T-helper 2 cell treated with Interferon-gamma antibody and Interleukin-4, amounts not matched to agents 5 μg/mL and 100 μg/mL, for 36 hours (primary cell): ENCODE measurements around the gene ACACB.
"Not testable (repeated sequence)": the region's sequence is repeated elsewhere in the genome, so short reads cannot be mapped to it uniquely, and the experiment has no call there.

Experiments
- DNase-seq: peaks from one replicate; pipeline ENCODE4 v3.0.0; 2021; ENCODE audit warnings: low spot score
- H3K27ac Mint-ChIP-seq: one replicate; pipeline ENCODE4 v1.8.0; 2021; ENCODE audit warnings: mild to moderate bottlenecking, mixed read lengths
- H3K27me3 Mint-ChIP-seq: one replicate; pipeline ENCODE4 v1.8.0; 2021; ENCODE audit warnings: low read depth, mixed read lengths
- H3K36me3 Mint-ChIP-seq: one replicate; pipeline ENCODE4 v1.8.0; 2021; ENCODE audit warnings: low read depth, mixed read lengths
- H3K4me1 Mint-ChIP-seq: one replicate; pipeline ENCODE4 v1.8.0; 2021; ENCODE audit warnings: low read depth, mixed read lengths
- H3K4me3 Mint-ChIP-seq: one replicate; pipeline ENCODE4 v1.8.0; 2022; ENCODE audit warnings: mild to moderate bottlenecking, moderate library complexity, mixed read lengths
- H3K9me3 Mint-ChIP-seq: one replicate; pipeline ENCODE4 v1.8.0; 2021; ENCODE audit warnings: mixed read lengths

Gene ACACB

GRCh38 chr12:109162551-109162950 lies 46.2 kb downstream of the ACACB start:
- no peak overlapping the region for H3K4me3 Mint-ChIP-seq
- H3K27ac Mint-ChIP-seq, result no peak overlapping the region
- H3K9me3 Mint-ChIP-seq, result no peaks in the 10 kb centered on the region
- H3K36me3 Mint-ChIP-seq, result peaks cover 1% of the 10 kb centered on the region
- DNase-seq, result no peak
- H3K27me3 Mint-ChIP-seq, result no peaks in the 10 kb centered on the region
- peaks cover 6% of the 10 kb centered on the region for H3K4me1 Mint-ChIP-seq

- H3K4me3 Mint-ChIP-seq, result no peak overlapping the region
- H3K9me3 Mint-ChIP-seq, result no peaks in the 10 kb centered on the region
- peaks cover 3% of the 10 kb centered on the region for H3K36me3 Mint-ChIP-seq
- H3K27ac Mint-ChIP-seq, result no peak overlapping the region
- no peaks in the 10 kb centered on the region for H3K27me3 Mint-ChIP-seq
- no peak for DNase-seq
- H3K4me1 Mint-ChIP-seq, result peaks cover 6% of the 10 kb centered on the region
Measured at GRCh38 chr12:109163167-109163566, 46.8 kb downstream of the ACACB start.

- H3K4me3 Mint-ChIP-seq, result no peak overlapping the region
- no peaks in the 10 kb centered on the region for H3K9me3 Mint-ChIP-seq
- no peak overlapping the region for H3K27ac Mint-ChIP-seq
- peaks cover 5% of the 10 kb centered on the region for H3K36me3 Mint-ChIP-seq
- DNase-seq, result no peak
- peaks cover 6% of the 10 kb centered on the region for H3K4me1 Mint-ChIP-seq
- no peaks in the 10 kb centered on the region for H3K27me3 Mint-ChIP-seq
Measured at GRCh38 chr12:109165599-109165998, 49.2 kb downstream of the ACACB start.

- H3K4me3 Mint-ChIP-seq, result no peak overlapping the region
- peaks cover 5% of the 10 kb centered on the region for H3K36me3 Mint-ChIP-seq
- DNase-seq, result no peak
- H3K9me3 Mint-ChIP-seq, result no peaks in the 10 kb centered on the region
- H3K27me3 Mint-ChIP-seq, result no peaks in the 10 kb centered on the region
- H3K4me1 Mint-ChIP-seq, result peaks cover 6% of the 10 kb centered on the region
- no peak overlapping the region for H3K27ac Mint-ChIP-seq
Measured at GRCh38 chr12:109166371-109166770, 50.0 kb downstream of the ACACB start.

- no peaks in the 10 kb centered on the region for H3K9me3 Mint-ChIP-seq
- H3K4me1 Mint-ChIP-seq, result peaks cover 6% of the 10 kb centered on the region
- DNase-seq, result no peak
- H3K4me3 Mint-ChIP-seq, result no peak overlapping the region
- no peak overlapping the region for H3K27ac Mint-ChIP-seq
- H3K27me3 Mint-ChIP-seq, result no peaks in the 10 kb centered on the region
- H3K36me3 Mint-ChIP-seq, result peaks cover 15% of the 10 kb centered on the region
Measured at GRCh38 chr12:109167781-109168180, 51.4 kb downstream of the ACACB start.

GRCh38 chr12:109169262-109169661 lies 52.9 kb downstream of the ACACB start:
- Mint-ChIP-seq H3K4me3 (no peak overlapping the region), H3K4me1 (peaks cover 2% of the 10 kb centered on the region), H3K27me3 (no peaks in the 10 kb centered on the region), H3K9me3 (no peaks in the 10 kb centered on the region), H3K27ac (no peak overlapping the region), H3K36me3 (peaks cover 21% of the 10 kb centered on the region)
- DNase-seq, result no peak

GRCh38 chr12:109169686-109170085 lies 53.3 kb downstream of the ACACB start:
- Mint-ChIP-seq H3K4me3 (no peak overlapping the region), H3K27ac (no peak overlapping the region), H3K4me1 (peaks cover 2% of the 10 kb centered on the region), H3K27me3 (no peaks in the 10 kb centered on the region), H3K9me3 (no peaks in the 10 kb centered on the region), H3K36me3 (peaks cover 21% of the 10 kb centered on the region)
- DNase-seq, result no peak

GRCh38 chr12:109170324-109170723 lies 53.9 kb downstream of the ACACB start:
- Mint-ChIP-seq H3K36me3 (peaks cover 21% of the 10 kb centered on the region), H3K4me3 (no peak overlapping the region), H3K27ac (no peak overlapping the region), H3K27me3 (no peaks in the 10 kb centered on the region), H3K9me3 (no peaks in the 10 kb centered on the region), H3K4me1 (peaks cover 2% of the 10 kb centered on the region)
- no peak for DNase-seq

GRCh38 chr12:109172787-109173186 lies 56.4 kb downstream of the ACACB start:
- peaks cover 19% of the 10 kb centered on the region for H3K36me3 Mint-ChIP-seq
- not testable (repeated sequence) for H3K27me3 Mint-ChIP-seq, H3K4me1 Mint-ChIP-seq, DNase-seq, H3K4me3 Mint-ChIP-seq, H3K9me3 Mint-ChIP-seq, H3K27ac Mint-ChIP-seq

GRCh38 chr12:109173443-109174240 lies 57.3 kb downstream of the ACACB start:
- Mint-ChIP-seq H3K27me3 (no peaks in the 10 kb centered on the region), H3K36me3 (peaks cover 17% of the 10 kb centered on the region), H3K4me1 (no peaks in the 10 kb centered on the region), H3K4me3 (no peak overlapping the region), H3K9me3 (no peaks in the 10 kb centered on the region), H3K27ac (no peak overlapping the region)
- no peak for DNase-seq

GRCh38 chr12:109174468-109174867 lies 58.1 kb downstream of the ACACB start:
- H3K27me3 Mint-ChIP-seq, result no peaks in the 10 kb centered on the region
- no peak overlapping the region for H3K27ac Mint-ChIP-seq
- no peaks in the 10 kb centered on the region for H3K9me3 Mint-ChIP-seq
- DNase-seq, result no peak
- no peak overlapping the region for H3K4me3 Mint-ChIP-seq
- H3K36me3 Mint-ChIP-seq, result peaks cover 17% of the 10 kb centered on the region
- H3K4me1 Mint-ChIP-seq, result no peaks in the 10 kb centered on the region

GRCh38 chr12:109178532-109178931 lies 62.1 kb downstream of the ACACB start:
- Mint-ChIP-seq H3K27me3 (no peaks in the 10 kb centered on the region), H3K36me3 (peaks cover 3% of the 10 kb centered on the region), H3K4me3 (no peak overlapping the region), H3K4me1 (no peaks in the 10 kb centered on the region), H3K9me3 (no peaks in the 10 kb centered on the region), H3K27ac (no peak overlapping the region)
- DNase-seq, result no peak

GRCh38 chr12:109179927-109180326 lies 63.5 kb downstream of the ACACB start:
- no peak overlapping the region for H3K27ac Mint-ChIP-seq
- H3K9me3 Mint-ChIP-seq, result no peaks in the 10 kb centered on the region
- DNase-seq, result no peak
- H3K4me3 Mint-ChIP-seq, result no peak overlapping the region
- no peaks in the 10 kb centered on the region for H3K36me3 Mint-ChIP-seq
- H3K27me3 Mint-ChIP-seq, result no peaks in the 10 kb centered on the region
- H3K4me1 Mint-ChIP-seq, result no peaks in the 10 kb centered on the region

GRCh38 chr12:109182041-109182839 lies 65.9 kb downstream of the ACACB start:
- Mint-ChIP-seq H3K27ac (no peak overlapping the region), H3K9me3 (no peaks in the 10 kb centered on the region), H3K4me3 (no peak overlapping the region), H3K27me3 (no peaks in the 10 kb centered on the region), H3K4me1 (no peaks in the 10 kb centered on the region), H3K36me3 (peaks cover 2% of the 10 kb centered on the region)
- DNase-seq, result no peak
